Endodermal cell (in vitro differentiated cells): ENCODE results near the gene COL20A1. TPM values are rescaled to one million over a fixed set of nuclear protein-coding genes. Genes with fewer than 3 reads are reported as not detected.

Experiments
- DNase-seq: peaks from one replicate; pipeline ENCODE4 v3.0.0-alpha.2; 2017
- H3K27ac ChIP-seq: 2 replicates; pipeline ENCODE4 v1.5.1; 2013; ENCODE audit warnings: mild to moderate bottlenecking, low read depth, low read length, moderate library complexity
- H3K27me3 ChIP-seq: 2 replicates; pipeline ENCODE4 v1.6.1; 2013; ENCODE audit warnings: mild to moderate bottlenecking, low read length, moderate library complexity; ENCODE audit not compliant: insufficient read depth, control insufficient read depth, poor library complexity, severe bottlenecking
- H3K36me3 ChIP-seq: 2 replicates; pipeline ENCODE4 v1.7.0; 2013; ENCODE audit warnings: mild to moderate bottlenecking, low read length, moderate library complexity; ENCODE audit not compliant: control insufficient read depth, insufficient read depth
- H3K4me1 ChIP-seq: one replicate; pipeline ENCODE4 v1.7.0; 2013; ENCODE audit warnings: low read length; ENCODE audit not compliant: control insufficient read depth, insufficient read depth
- H3K4me3 ChIP-seq: 2 replicates; pipeline ENCODE4 v1.5.1; 2013; ENCODE audit warnings: mild to moderate bottlenecking, low read length, moderate library complexity
- H3K9ac ChIP-seq: 2 replicates; pipeline ENCODE4 v1.6.1; 2013; ENCODE audit warnings: mild to moderate bottlenecking, low read length, moderate library complexity; ENCODE audit not compliant: poor library complexity, severe bottlenecking; ENCODE audit errors: extremely low read depth
- H3K9me3 ChIP-seq: 2 replicates; pipeline ENCODE4 v1.6.1; 2013; ENCODE audit warnings: mild to moderate bottlenecking, low read length, moderate library complexity; ENCODE audit not compliant: control insufficient read depth
- H3K27ac Mint-ChIP-seq: 2 replicates; pipeline ENCODE4 v1.8.0; 2020; ENCODE audit warnings: mixed read lengths
- H3K27me3 Mint-ChIP-seq: 2 replicates; pipeline ENCODE4 v1.8.0; 2021; ENCODE audit warnings: mild to moderate bottlenecking, mixed read lengths; ENCODE audit not compliant: insufficient read depth
- H3K36me3 Mint-ChIP-seq: 2 replicates; pipeline ENCODE4 v1.8.0; 2020; ENCODE audit warnings: low read depth, mixed read lengths
- H3K4me1 Mint-ChIP-seq: 2 replicates; pipeline ENCODE4 v1.8.0; 2020; ENCODE audit warnings: mixed read lengths
- H3K4me3 Mint-ChIP-seq: 2 replicates; pipeline ENCODE4 v1.8.0; 2020; ENCODE audit warnings: mild to moderate bottlenecking, moderate library complexity, mixed read lengths
- H3K9me3 Mint-ChIP-seq: 2 replicates; pipeline ENCODE4 v1.8.0; 2020; ENCODE audit warnings: mild to moderate bottlenecking, mixed read lengths
- WGBS, 2 experiments: methylation state at CpG; one replicate each; pipeline versions ENCODE4 v1.1.5 to v1.1.7; 2013; ENCODE audit warnings: missing lambda C conversion rate in 2 of 2, mixed read lengths in 1 of 2; ENCODE audit not compliant: insufficient coverage in 1 of 2, insufficient read length in 1 of 2; 5-methylcytosine and 5-hydroxymethylcytosine counted together
- total RNA-seq, 2 donors: library from RNA; stranded (reverse); fragmentation: NEBNext Ultra II Directional in 1 of 2; extraction: Animal tissue kit (Norgen Biotek cat#: 25700) in 1 of 2; gene quantifications; 2 replicates in 1 of 2; 3 replicates in 1 of 2; pipeline ENCODE4 v1.2.1, GENCODE V29; 2021
- TF ChIP-seq, protein P1 (sequence below): fragments of 200-600 bp; sonication (generic); conservative IDR thresholded peaks from 2 replicates; pipeline ENCODE4 v1.5.0; 2021; ENCODE audit warnings: antibody characterized with exemption, mild to moderate bottlenecking

Gene COL20A1
- total RNA-seq, 2 donors from 2014 or later, result 0.44 TPM; not detected in 1

DNA sequence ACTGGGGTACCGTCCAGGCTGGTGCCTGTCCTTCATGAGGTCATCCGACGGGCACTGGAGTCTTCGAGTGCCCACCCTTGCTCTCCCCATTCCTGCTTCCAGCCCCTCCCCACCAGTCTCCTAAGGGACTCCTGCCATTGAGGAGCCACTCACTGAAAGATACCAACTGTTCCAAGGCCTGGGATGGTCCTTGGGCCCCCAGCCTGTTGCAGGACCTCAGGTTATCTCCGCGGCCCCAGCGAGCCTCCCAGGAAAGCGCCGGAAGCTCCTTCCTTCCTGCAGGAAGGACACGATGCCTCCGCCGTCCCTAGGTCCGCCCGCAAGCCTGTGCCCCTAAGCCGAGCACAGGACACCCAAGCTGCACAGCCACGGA lies 39.9 kb upstream of the COL20A1 start:
- H3K4me1 Mint-ChIP-seq, result no peaks in the 10 kb centered on the region
- no peaks in the 10 kb centered on the region for H3K9me3 ChIP-seq
- peaks cover 57% of the 10 kb centered on the region for H3K27me3 Mint-ChIP-seq
- H3K4me3 ChIP-seq, result peak overlapping the region; percentile 45
- peaks cover 8% of the 10 kb centered on the region for H3K9me3 Mint-ChIP-seq
- H3K27ac ChIP-seq, result peak overlapping the region; percentile 96
- H3K36me3 Mint-ChIP-seq, result no peaks in the 10 kb centered on the region
- TF ChIP-seq, protein P1, sequence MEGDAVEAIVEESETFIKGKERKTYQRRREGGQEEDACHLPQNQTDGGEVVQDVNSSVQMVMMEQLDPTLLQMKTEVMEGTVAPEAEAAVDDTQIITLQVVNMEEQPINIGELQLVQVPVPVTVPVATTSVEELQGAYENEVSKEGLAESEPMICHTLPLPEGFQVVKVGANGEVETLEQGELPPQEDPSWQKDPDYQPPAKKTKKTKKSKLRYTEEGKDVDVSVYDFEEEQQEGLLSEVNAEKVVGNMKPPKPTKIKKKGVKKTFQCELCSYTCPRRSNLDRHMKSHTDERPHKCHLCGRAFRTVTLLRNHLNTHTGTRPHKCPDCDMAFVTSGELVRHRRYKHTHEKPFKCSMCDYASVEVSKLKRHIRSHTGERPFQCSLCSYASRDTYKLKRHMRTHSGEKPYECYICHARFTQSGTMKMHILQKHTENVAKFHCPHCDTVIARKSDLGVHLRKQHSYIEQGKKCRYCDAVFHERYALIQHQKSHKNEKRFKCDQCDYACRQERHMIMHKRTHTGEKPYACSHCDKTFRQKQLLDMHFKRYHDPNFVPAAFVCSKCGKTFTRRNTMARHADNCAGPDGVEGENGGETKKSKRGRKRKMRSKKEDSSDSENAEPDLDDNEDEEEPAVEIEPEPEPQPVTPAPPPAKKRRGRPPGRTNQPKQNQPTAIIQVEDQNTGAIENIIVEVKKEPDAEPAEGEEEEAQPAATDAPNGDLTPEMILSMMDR, result no peak
- no peaks in the 10 kb centered on the region for H3K36me3 ChIP-seq
- H3K9ac ChIP-seq, result no peak overlapping the region
- 33 to 38% methylated on average over 9 to 16 of the region's 16 CpGs for WGBS, 2 experiments
- DNase-seq, result no peak
- peaks cover 3% of the 10 kb centered on the region for H3K4me1 ChIP-seq
- H3K27ac Mint-ChIP-seq, result no peak overlapping the region
- peak overlapping the region; percentile 46 for H3K4me3 Mint-ChIP-seq
- peaks cover 54% of the 10 kb centered on the region for H3K27me3 ChIP-seq

- Mint-ChIP-seq H3K27ac (no peak overlapping the region), H3K36me3 (no peaks in the 10 kb centered on the region), H3K9me3 (peaks cover 8% of the 10 kb centered on the region), H3K4me3 (peak overlapping the region; percentile 46), H3K4me1 (no peaks in the 10 kb centered on the region), H3K27me3 (peaks cover 56% of the 10 kb centered on the region)
- H3K27me3 ChIP-seq, result peaks cover 54% of the 10 kb centered on the region
- peak overlapping the region; percentile 45 for H3K4me3 ChIP-seq
- H3K4me1 ChIP-seq, result peaks cover 3% of the 10 kb centered on the region
- peak overlapping the region; percentile 96 for H3K27ac ChIP-seq
- TF ChIP-seq, protein P1, result no peak
- DNase-seq, result peak; percentile 79
- no peaks in the 10 kb centered on the region for H3K9me3 ChIP-seq
- no peaks in the 10 kb centered on the region for H3K36me3 ChIP-seq
- WGBS, 2 experiments, result 2 to 3% methylated on average over 12 to 89 of the region's 89 CpGs
- no peak overlapping the region for H3K9ac ChIP-seq
Observed at GRCh38 chr20:63253438-63254231, 39.4 kb upstream of the COL20A1 start.

- Histone ChIP-seq H3K27me3 (peaks cover 54% of the 10 kb centered on the region), H3K4me3 (peak within 1 kb of the TSS; percentile 45), H3K36me3 (no peaks in the 10 kb centered on the region), H3K4me1 (peaks cover 3% of the 10 kb centered on the region), H3K9ac (no peak within 1 kb of the TSS), H3K27ac (peak within 1 kb of the TSS; percentile 96), H3K9me3 (no peaks in the 10 kb centered on the region)
- Mint-ChIP-seq H3K36me3 (no peaks in the 10 kb centered on the region), H3K27me3 (peaks cover 55% of the 10 kb centered on the region), H3K4me1 (no peaks in the 10 kb centered on the region), H3K4me3 (peak within 1 kb of the TSS; percentile 49), H3K9me3 (peaks cover 8% of the 10 kb centered on the region), H3K27ac (no peak within 1 kb of the TSS)
- TF ChIP-seq, protein P1, result no peak
- DNase-seq, result peak; percentile 63
- 0 to 1% methylated on average over 3 to 34 of the region's 46 CpGs for WGBS, 2 experiments
Observed at GRCh38 chr20:63254232-63254605, 38.8 kb upstream of the COL20A1 start, which contains the start of gene NKAIN4. NKAIN4 (minus strand) TSS chr20:63254463; CDS start chr20:63254450, 13 bp downstream.
